Breast epithelium (tissue), 4 donors: ENCODE results near the gene AAMP. TPM values are rescaled to one million over a fixed set of nuclear protein-coding genes. Genes with fewer than 3 reads are reported as not detected.
A peak's percentile ranks its signal among the peaks of the same experiment; 100 is the strongest.

Experiments used
- DNase-seq, 2 donors: peaks; one replicate each; pipeline ENCODE4 v3.0.0-alpha.2; 2019; ENCODE audit warnings: low spot score in 2 of 2
- H3K27ac ChIP-seq, 2 donors: fragments of 200-600 bp; sonication (generic) in 1 of 2; one replicate each; pipeline ENCODE4 v1.5.1; 2016 to 2019; ENCODE audit warnings: mild to moderate bottlenecking in 1 of 2
- H3K27me3 ChIP-seq, 2 donors: fragments of 200-600 bp; sonication (generic) in 1 of 2; one replicate each; pipeline versions ENCODE4 v1.5.1 to v1.6.0; 2017 to 2019; ENCODE audit warnings: control low read depth in 1 of 2, mild to moderate bottlenecking in 1 of 2
- H3K36me3 ChIP-seq: fragments of 200-600 bp; one replicate; pipeline ENCODE4 v1.5.1; 2019
- H3K4me1 ChIP-seq, 2 donors: fragments of 200-600 bp; sonication (generic); one replicate each; pipeline ENCODE4 v1.5.1; 2016 to 2019; ENCODE audit warnings: control low read depth in 1 of 2
- H3K4me3 ChIP-seq, 3 donors: fragments of 200-600 bp; sonication (generic); 1 replicate in 2 of 3; 2 replicates in 1 of 3; pipeline ENCODE4 v1.5.1; 2016 to 2019; ENCODE audit warnings: mild to moderate bottlenecking in 3 of 3, moderate library complexity in 2 of 3
- H3K9me3 ChIP-seq, 2 donors: fragments of 200-600 bp; sonication (generic) in 1 of 2; one replicate each; pipeline ENCODE4 v1.5.1; 2016 to 2019; ENCODE audit warnings: control low read depth in 1 of 2
- POLR2A ChIP-seq: fragments of 450-650 bp; IDR thresholded peaks from one replicate; pipeline ENCODE4 v1.6.1; 2016; ENCODE audit warnings: antibody characterized with exemption, mild to moderate bottlenecking, moderate library complexity
- POLR2AphosphoS5 ChIP-seq, 3 donors: sonication (generic); formaldehyde crosslinking; IDR thresholded peaks; one replicate each; pipeline ENCODE4 v1.6.1; 2017; ENCODE audit warnings: antibody characterized with exemption in 3 of 3
- intact Hi-C: fragments of 100-400 bp; cut with DNase I; formaldehyde crosslinking; loops from one replicate; pipeline ENCODE4 v1.15.1; 2023; ENCODE audit warnings: low total_unique reads
- total RNA-seq, 3 donors: library from RNA; depleted of rRNA; stranded (reverse); fragments of >200 nt; gene quantifications; one replicate each; pipeline ENCODE4 v1.1.0, GENCODE V29; 2016
- TF ChIP-seq, protein P1 (sequence below), 3 donors: fragments of 450-650 bp; IDR thresholded peaks; one replicate each; pipeline ENCODE4 v1.5.1; 2016 to 2017; ENCODE audit warnings: antibody characterized with exemption in 3 of 3, mild to moderate bottlenecking in 3 of 3, moderate library complexity in 3 of 3

AAMP gene
- 100 to 1,000 TPM; 150 to 164 (median 151) TPM for total RNA-seq

- Histone ChIP-seq H3K9me3 (no peaks in the 10 kb centered on the region), H3K27me3 (no peaks in the 10 kb centered on the region), H3K27ac (peak within 1 kb of the TSS; percentile 86 to 89), H3K4me1 (peaks cover 8 to 19% of the 10 kb centered on the region in 2 donors), H3K4me3 (peak within 1 kb of the TSS; percentile 76 to 90 (median 87)), H3K36me3 (peaks cover 20% of the 10 kb centered on the region)
- peak; percentile 100 for DNase-seq
- TF ChIP-seq POLR2A: peak; percentile 74
- TF ChIP-seq POLR2AphosphoS5 (IDR thresholded peaks at IDR 0.05): peak in 2 of 3 donors; percentile 81 to 84
- TF ChIP-seq, protein P1, sequence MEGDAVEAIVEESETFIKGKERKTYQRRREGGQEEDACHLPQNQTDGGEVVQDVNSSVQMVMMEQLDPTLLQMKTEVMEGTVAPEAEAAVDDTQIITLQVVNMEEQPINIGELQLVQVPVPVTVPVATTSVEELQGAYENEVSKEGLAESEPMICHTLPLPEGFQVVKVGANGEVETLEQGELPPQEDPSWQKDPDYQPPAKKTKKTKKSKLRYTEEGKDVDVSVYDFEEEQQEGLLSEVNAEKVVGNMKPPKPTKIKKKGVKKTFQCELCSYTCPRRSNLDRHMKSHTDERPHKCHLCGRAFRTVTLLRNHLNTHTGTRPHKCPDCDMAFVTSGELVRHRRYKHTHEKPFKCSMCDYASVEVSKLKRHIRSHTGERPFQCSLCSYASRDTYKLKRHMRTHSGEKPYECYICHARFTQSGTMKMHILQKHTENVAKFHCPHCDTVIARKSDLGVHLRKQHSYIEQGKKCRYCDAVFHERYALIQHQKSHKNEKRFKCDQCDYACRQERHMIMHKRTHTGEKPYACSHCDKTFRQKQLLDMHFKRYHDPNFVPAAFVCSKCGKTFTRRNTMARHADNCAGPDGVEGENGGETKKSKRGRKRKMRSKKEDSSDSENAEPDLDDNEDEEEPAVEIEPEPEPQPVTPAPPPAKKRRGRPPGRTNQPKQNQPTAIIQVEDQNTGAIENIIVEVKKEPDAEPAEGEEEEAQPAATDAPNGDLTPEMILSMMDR (IDR thresholded peaks at IDR 0.05): peak; percentile 14 to 19 (median 17)
- intact Hi-C loops: loop anchor here (2.0 kb wide), 1 partner anchor 133 kb away; no protein-coding TSS in a partner anchor
Measured at GRCh38 chr2:218269900-218270720, at the start of gene AAMP, which contains the start of gene PNKD. TSS of gene AAMP (minus strand) at chr2:218270137. CDS start at chr2:218270086, 51 bp downstream. TSS of gene PNKD (plus strand) at chr2:218270519. CDS start at chr2:218270536, 17 bp downstream.

- H3K27ac ChIP-seq: no peak overlapping the region
- no peaks in the 10 kb centered on the region for H3K36me3 ChIP-seq
- no peak for DNase-seq
- intact Hi-C loops: loop anchor here (10.0 kb wide), 1 partner anchor 1913 kb away; no protein-coding TSS in a partner anchor
- H3K9me3 ChIP-seq: no peaks in the 10 kb centered on the region
- H3K27me3 ChIP-seq: no peaks in the 10 kb centered on the region
- H3K4me3 ChIP-seq: no peak overlapping the region
- TF ChIP-seq POLR2AphosphoS5 (IDR thresholded peaks at IDR 0.05) (no peak), POLR2A (no peak)
- TF ChIP-seq, protein P1 (IDR thresholded peaks at IDR 0.05): no peak
- H3K4me1 ChIP-seq: no peaks in the 10 kb centered on the region
Measured at GRCh38 chr2:218318241-218318640, 48.3 kb upstream of the AAMP start.

DNA sequence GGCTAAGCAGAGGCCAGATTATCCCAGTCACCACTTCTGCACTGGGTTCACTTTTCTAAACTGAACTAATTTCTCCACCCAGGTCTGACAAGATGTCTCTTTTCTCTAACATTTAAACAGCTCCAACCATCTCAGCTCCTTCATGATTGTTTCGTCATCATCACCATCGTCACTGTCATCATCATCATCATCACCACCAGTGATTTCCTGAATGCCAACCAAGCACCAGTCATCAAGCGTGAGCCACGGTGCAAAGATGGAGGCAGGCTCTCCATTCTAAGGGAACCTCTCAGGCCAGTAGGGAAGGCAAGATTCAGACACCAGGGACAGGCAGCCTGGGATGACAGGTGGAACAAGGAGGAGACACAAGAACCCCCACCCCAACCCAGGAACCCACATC, 47.9 kb upstream of the AAMP start:
- H3K9me3 ChIP-seq: no peaks in the 10 kb centered on the region
- no peak overlapping the region for H3K27ac ChIP-seq
- H3K4me3 ChIP-seq: no peak overlapping the region
- H3K4me1 ChIP-seq: no peaks in the 10 kb centered on the region
- no peaks in the 10 kb centered on the region for H3K36me3 ChIP-seq
- H3K27me3 ChIP-seq: no peaks in the 10 kb centered on the region
- TF ChIP-seq POLR2AphosphoS5 (IDR thresholded peaks at IDR 0.05): no peak
- TF ChIP-seq, protein P1 (IDR thresholded peaks at IDR 0.05): no peak
- TF ChIP-seq POLR2A: no peak
- intact Hi-C loops: loop anchor here (10.0 kb wide), 1 partner anchor 1913 kb away; no protein-coding TSS in a partner anchor
- no peak for DNase-seq

- no peaks in the 10 kb centered on the region for H3K36me3 ChIP-seq
- intact Hi-C loops: loop anchor here (10.0 kb wide), 1 partner anchor 1912 kb away; no protein-coding TSS in a partner anchor
Measured at GRCh38 chr2:218317303-218317630, 47.3 kb upstream of the AAMP start.

More at GRCh38 chr2:218317303-218317630, 47.3 kb upstream of the AAMP start:
- no peaks in the 10 kb centered on the region for H3K27me3 ChIP-seq
- no peak for TF ChIP-seq POLR2A
- TF ChIP-seq, protein P1 (IDR thresholded peaks at IDR 0.05): no peak
- no peak for TF ChIP-seq POLR2AphosphoS5 (IDR thresholded peaks at IDR 0.05)
- H3K9me3 ChIP-seq: no peaks in the 10 kb centered on the region
- DNase-seq: no peak
- H3K4me3 ChIP-seq: no peak overlapping the region
- no peak overlapping the region for H3K27ac ChIP-seq
- H3K4me1 ChIP-seq: no peaks in the 10 kb centered on the region
